ENCODE measurements around the gene BRMS1L.

DNA sequence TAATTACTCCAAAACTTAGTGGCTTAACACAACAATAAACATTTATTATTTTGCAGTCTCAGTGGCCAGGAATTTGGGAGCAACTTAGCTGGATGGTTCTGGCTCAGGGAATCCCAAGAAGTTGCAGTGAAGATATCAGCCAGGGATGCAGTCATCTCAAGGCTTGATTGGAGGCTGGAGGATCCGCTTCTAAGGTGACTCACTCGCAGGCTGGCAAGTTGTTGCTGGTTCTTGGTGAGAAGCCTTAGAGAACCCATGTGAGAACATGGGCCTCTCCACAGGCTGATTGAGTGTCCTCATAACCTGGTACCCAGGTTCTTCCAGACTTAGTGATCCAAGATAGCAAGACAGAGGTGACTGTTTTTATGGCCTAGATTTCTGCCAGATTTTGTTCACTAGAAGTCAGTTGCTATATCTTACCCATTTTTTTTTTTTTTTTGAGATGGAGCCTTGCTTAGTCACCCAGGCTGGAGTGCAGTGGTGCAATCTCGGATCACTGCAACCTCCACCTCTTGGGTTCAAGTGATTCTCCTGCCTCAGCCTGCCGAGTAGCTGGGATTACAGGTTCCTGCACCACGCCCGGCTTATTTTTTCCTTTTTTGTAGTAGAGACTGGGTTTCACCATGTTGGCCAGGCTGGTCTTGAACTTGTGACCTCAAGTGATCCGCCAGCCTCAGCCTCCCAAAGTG lies 32.5 kb downstream of the BRMS1L start:
- TF ChIP-seq, protein P1, sequence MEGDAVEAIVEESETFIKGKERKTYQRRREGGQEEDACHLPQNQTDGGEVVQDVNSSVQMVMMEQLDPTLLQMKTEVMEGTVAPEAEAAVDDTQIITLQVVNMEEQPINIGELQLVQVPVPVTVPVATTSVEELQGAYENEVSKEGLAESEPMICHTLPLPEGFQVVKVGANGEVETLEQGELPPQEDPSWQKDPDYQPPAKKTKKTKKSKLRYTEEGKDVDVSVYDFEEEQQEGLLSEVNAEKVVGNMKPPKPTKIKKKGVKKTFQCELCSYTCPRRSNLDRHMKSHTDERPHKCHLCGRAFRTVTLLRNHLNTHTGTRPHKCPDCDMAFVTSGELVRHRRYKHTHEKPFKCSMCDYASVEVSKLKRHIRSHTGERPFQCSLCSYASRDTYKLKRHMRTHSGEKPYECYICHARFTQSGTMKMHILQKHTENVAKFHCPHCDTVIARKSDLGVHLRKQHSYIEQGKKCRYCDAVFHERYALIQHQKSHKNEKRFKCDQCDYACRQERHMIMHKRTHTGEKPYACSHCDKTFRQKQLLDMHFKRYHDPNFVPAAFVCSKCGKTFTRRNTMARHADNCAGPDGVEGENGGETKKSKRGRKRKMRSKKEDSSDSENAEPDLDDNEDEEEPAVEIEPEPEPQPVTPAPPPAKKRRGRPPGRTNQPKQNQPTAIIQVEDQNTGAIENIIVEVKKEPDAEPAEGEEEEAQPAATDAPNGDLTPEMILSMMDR (IDR thresholded peaks at IDR 0.05): no peak
- no peak for TF ChIP-seq POLR2A (IDR thresholded peaks at IDR 0.05)
- no peak for TF ChIP-seq EP300 (IDR thresholded peaks at IDR 0.05)
